Activated CD4-positive, CD25-positive, alpha-beta regulatory T cell (primary cell): Measurements from ENCODE around the gene RAMP3.
"Not testable (repeated sequence)": the region's sequence is repeated elsewhere in the genome, so short reads cannot be mapped to it uniquely, and the experiment has no call there.

ENCODE experiments used
- DNase-seq, 4 experiments: peaks; one replicate each; lab custom pipeline; 2025; lab: John Stamatoyannopoulos, UW

The RAMP3 gene

GRCh38 chr7:45196374-45196773, 38.8 kb downstream of the RAMP3 start:
- DNase-seq: peak in 1 of 4 experiments; percentile 15

DNA sequence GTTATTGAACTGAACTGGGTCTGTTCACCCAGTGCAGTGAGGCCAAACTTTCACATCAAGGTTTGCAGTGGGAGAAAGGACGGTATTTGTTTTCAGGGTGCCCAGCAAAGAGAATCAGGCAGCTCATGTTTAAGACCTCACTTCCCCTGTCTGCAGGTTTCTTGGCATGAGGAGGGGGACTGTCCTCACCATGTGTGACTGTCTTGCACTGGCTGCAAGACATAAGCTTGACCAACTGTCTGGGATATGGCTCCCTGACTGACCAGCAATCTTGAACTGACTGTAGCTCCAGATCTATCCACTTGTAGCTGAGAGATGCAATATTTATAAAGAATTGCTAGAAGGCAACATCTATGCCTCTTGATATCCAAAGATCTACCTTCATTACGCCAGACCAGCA, 39.9 kb downstream of the RAMP3 start:
- no peak for DNase-seq

GRCh38 chr7:45198986-45199385, 41.4 kb downstream of the RAMP3 start:
- no peak for DNase-seq

- DNase-seq: no peak
These were observed 41.9 kb downstream of the RAMP3 start for GRCh38 chr7:45199506-45199905.

DNA sequence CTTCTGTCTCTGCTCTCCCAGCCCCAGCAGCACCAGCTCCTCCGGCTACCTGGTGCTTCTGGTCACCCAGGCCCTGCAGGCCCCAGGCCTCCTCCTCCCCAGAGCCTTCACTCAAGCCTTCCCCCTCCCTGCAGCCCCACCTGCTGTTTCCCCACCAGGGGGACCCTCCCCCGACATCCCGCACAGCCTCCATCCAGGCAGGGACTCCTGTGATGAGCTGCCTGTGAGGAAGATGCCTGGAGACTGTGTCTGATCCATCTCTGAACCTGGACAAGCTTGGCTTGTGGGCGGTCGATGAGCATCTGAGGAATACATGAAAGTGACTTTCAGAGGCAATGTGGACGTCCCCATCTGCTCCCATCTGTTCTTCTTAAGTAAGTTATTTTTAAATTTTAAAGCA, 45.0 kb downstream of the RAMP3 start:
- DNase-seq: no peak

DNA sequence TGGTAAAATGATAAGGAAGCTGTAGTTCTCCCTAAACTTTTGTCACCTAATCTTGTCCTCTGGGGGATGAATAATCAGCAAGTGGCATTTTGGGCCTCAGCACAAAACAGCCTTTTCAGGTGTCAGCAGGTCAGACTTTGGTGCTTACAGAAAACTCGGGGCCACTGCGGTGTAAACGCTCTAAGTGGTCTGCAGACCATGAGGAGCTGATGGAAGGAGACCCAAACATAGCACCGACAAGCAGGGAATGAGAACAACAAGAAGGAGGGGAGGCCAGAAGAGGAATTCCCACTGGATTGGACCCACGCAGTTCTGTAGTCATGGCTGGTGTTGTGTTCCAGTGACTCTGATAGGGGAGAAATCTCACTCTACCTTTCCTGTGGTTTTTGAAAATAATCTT, 45.4 kb downstream of the RAMP3 start:
- no peak for DNase-seq

DNA sequence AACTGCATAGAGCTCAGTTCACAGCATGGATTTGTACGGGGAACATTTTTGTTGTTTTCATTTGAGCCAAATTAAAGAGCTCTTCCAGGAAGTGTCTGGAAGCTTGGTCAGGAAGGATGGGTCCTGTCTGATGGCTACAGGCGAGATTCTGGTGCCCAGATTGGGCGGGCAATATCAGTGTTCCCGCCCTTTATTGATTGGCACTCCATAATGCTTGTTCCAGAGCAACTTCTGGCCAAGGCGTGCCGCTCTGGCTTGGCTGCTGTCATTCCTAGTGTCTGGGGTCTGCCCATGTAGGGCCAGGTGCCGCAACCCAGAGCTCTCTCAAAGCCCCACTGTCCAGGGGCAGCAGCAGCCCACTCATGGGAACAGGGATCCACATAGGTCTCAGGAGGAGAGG, 45.9 kb downstream of the RAMP3 start:
- DNase-seq: no peak

GRCh38 chr7:45203936-45204445, 46.4 kb downstream of the RAMP3 start:
- DNase-seq: no peak

DNA sequence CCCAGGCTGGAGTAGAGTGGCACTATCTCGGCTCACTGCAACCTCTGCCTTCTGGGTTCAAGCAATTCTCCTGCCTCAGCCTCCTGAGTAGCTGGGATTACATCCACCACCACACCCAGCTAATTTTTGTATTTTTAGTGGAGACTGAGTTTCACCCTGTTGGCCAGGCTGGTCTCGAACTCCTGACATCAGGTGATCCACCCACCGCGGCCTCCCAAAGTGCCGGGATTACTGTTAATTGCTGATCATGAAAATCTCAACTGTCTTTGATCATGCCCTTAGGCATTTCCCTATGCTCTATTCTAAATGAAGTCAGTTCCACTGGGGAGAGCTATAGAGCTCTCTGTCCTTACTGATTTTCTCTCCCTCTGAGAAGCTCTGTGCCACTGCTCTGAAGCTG, 48.7 kb downstream of the RAMP3 start:
- not testable (repeated sequence) for DNase-seq

GRCh38 chr7:45209909-45210308, 52.3 kb downstream of the RAMP3 start:
- DNase-seq: not testable (repeated sequence)

GRCh38 chr7:45211066-45211465, 53.5 kb downstream of the RAMP3 start:
- DNase-seq: no peak

DNA sequence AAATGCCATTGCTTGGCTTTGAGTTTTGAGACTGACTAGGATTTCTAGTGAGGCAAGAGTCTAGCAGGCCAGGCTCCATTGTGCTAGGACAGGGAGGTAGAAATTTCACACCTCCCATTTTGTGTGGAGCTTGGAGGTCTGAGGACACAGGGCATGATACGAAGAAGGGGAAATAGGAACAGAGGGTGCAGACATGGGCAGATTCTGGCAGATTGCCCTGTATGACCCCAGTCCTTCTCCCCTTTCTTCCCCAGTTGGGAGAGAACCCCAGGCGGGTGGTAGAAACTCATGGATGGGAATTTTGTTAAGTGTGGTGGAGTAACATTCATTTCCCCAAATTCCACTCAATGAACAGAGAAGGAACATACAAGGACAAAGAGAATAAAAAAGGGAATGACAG, 54.4 kb downstream of the RAMP3 start:
- no peak for DNase-seq

GRCh38 chr7:45212606-45213005, 55.0 kb downstream of the RAMP3 start:
- DNase-seq: no peak

DNA sequence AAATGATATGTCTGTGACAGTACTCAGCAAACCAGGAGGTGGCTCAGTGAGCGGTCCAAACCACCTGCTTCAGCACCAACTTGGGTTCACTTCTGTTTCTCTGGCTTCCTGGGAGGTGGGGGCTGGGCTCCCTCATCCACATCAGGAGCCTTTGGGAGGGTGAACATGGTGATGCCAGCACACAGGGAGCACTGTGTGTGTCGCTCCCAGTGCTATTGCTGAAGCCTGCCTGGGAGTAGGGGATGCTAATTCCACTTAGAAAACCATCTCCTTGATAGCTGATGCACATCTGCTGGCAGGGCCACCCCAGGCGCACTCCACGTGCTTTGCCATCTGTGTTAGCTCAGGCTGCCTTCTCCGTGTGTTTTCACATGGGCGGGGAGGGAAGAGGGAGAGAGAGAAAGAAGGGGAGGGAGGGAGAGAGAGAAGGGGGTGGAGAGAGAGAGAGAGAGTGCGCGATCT, 58.0 kb downstream of the RAMP3 start:
- no peak for DNase-seq

DNA sequence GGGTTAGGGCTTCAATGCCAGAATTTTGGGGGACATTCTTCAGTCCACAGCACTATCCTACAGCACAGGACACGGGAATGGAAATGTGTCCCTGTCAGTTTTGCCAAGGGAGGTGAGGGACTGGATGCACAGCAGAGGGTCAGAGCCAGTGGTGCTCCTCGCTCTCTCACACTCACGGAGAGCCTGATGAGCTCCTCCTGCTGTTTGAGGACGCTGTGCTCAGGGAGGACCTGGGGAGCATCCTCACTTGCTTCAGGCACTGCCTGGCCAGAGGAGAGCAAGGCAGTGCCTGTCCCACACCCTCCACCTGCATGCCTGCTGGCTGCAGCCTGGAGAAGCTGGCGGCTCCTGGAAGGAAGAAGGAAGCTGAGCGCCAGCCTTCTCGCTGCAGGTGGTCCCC, 58.6 kb downstream of the RAMP3 start:
- DNase-seq: no peak

DNA sequence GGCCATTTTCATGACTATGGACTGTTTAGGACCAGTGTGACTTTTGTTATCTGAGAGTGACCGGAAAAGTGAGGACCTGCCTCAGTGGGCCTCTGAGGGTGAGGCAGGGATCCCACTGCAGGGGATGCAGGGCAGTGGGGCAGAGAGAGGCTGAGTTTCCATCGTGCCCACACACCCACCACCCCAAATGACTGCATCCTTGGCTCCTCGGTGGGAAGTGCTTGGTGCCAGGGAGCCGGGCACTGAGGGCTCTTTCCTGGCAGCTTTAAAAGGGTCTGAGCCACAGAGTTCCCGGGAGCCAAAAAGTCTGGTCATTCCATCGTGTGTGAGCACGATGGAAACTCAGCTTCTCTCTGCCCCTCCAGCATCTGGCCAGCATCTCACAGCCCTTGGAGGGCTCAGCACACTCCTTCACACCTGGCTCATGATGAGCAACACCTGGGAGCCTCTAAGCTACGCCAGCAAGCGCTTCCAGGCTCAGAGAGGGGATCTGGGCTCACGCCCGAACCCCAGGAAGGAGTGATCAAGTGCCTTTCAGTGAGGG, 59.1 kb downstream of the RAMP3 start:
- DNase-seq: no peak

DNA sequence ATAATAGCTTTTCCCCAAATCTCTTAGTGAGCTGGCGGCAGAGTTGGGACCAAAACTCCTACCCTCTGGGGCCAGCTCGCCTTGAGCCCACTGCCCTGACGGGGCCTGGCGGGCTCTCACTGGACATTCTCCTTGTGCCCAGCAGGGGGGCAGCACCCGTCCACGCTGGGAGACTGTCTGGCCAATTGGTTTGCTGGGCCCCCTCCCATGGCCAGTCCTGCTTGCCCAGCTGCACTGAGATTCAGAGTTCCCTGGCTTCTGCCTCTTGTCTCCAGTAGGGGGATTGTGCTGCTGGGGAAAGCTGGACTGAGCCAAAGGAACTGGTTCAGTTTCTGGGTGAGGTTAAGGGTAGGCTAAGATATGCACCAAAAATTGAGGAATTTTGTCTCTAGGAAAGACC, 59.8 kb downstream of the RAMP3 start:
- no peak for DNase-seq

DNA sequence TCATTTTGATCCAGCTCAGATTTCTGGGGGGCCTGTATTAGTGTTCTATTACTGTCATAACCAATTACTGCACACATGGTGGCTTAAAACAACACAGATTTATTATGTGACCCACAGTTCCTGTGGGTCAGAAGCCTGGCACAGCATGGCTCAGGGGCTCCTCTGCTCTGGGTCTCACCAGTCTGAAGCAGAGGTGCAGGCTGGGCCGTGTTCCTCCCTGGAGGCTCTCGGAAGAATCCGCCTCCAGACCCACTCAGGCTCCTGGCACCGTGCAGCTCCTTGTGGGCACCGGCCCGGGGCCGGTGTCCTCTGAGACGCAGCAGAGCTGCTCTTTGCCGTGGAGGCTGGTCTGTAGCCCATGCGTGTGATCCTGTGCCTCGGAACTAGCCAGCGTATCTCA, 61.5 kb downstream of the RAMP3 start:
- no peak for DNase-seq

DNA sequence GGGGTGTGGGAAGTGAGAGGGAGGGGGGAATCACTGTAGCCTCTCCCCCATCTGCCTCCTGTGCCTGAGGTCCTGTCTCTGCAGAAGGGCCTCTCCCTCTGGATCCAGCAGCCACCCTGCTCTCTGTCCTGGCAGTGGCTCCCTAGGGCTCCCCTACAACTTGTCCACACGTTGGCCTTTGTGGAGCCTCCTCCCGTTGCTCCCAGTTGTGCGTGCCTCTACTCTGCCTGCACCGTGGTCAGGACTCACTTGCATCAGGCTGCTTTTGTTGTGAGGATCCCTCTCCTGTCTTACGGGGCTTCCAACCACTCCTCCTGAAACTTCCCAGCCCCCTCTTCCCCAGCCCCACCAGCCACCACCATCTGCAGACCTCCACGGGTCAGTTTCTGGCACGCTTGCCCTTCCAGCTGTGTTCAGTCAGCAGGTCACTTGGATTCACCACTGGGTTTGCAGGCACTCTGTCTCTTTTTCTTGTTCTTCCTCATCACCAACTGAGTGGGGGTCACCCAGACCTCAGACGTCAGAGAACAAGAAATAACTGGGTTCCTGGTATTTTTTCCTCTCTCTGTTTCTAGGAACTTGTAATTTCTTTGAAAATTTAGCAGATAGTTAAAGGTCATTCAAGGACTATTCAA, 62.3 kb downstream of the RAMP3 start:
- no peak for DNase-seq

- DNase-seq: no peak
These were observed 63.4 kb downstream of the RAMP3 start for GRCh38 chr7:45220846-45221618.

DNA sequence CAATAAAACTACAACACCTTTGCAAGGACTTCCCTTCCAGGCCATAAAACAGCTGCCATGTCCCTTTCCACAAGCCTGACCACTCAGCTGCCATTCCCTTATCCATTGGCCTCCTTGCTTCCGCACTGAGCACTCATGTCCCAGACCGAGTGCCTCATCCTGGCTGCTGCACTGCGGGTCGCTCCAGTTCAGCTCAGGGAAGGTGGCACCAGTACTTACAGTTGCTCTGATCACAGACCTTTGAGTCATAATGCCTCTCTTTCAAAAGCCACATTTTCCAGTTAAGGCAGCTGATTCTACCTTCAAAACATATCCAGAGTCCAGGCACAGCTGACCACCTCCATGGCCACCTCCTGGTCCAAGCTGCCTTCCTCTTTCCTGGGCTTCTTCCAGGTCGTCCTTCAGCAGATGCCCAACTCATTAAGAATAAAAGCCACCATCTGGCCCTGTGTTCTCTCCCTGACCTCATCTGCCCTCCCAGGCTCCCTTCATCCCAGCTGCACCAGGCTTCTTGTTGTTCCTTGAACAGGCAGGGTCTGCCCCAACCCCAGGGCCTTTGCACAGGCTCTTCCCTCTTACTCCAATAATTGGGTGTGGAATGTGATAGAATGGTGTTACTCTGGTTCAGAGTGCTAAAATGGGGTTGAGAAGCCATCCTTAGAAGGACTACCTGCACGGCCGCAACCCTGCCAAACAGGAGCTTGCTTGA, 64.5 kb downstream of the RAMP3 start:
- no peak for DNase-seq

DNA sequence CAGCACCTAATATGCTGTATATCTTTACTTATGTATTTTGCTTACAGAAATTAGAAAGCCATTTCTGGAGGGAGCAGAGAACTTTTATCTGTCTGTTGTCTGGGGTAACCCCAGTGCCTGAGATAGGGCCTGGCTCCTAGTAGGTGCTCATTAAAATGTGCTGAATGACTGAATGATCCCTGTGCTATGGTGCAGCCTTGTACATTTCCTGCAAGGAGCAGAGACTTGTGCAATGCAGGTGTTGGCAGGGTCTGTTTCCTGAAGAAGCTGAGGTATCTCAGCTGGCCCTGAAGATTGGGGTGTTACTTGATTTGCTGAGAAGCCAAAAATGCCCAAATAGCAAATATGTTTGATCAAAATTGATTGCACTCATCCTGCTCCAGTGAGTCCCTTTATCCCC, 65.5 kb downstream of the RAMP3 start:
- DNase-seq: no peak
